SH-SY5Y (cell line): ENCODE data around the gene SLAMF8.

Source experiments
- GATA2 ChIP-seq: IDR thresholded peaks from 2 replicates; pipeline ENCODE4 v1.6.1; 2011; ENCODE audit warnings: mild to moderate bottlenecking, low read depth, low read length
- GATA3 ChIP-seq: IDR thresholded peaks from 2 replicates; pipeline ENCODE4 v1.6.1; 2011; ENCODE audit warnings: low read depth, mild to moderate bottlenecking, low read length, moderate library complexity

DNA sequence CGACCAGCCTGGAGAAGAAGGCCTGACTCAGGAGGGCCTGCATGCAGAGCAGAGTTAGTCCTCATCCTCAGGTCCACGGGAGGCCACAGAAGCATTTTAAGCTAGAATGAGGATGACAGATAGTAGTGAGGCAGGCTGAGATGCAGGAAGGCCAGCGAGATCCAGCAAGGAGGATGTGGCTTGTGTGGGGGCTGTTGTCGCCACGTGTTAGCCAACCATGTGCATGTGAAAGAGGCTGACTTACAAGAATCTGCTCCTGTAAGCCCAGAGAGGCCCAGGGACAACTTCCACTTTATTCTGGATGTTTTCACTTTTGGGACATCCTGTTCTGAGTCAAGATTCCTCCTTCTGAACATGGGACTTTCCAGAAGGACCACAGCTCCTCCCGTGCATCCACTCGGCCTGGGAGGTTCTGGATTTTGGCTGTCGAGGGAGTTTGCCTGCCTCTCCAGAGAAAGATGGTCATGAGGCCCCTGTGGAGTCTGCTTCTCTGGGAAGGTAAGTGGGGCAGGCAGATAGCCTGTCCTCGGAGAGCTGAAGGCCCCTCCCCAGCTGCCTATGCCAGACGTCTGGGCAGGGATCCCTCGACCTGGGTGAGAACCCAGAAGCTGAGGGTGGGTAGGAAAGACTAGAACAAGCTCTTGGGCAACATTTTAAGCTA is at the start of gene SLAMF8:
- TF ChIP-seq GATA3, result no peak
- no peak for TF ChIP-seq GATA2
